DND-41 (cell line): ENCODE data around the gene CCDC24.

Experiments
- ATAC-seq: fragments of 200-7000 bp; cut with Tn5 transposase; 3 replicates; pipeline ENCODE4 v1.9.1; 2021; ENCODE audit warnings: low read depth; ENCODE audit not compliant: insufficient read depth
- DNase-seq: peaks from one replicate; pipeline ENCODE4 v3.0.0-alpha.2; 2020
- H2AFZ ChIP-seq: 2 replicates; pipeline ENCODE4 v1.6.0; 2012; ENCODE audit warnings: low read depth, low read length
- H3K27ac ChIP-seq: 2 replicates; pipeline ENCODE4 v1.5.1; 2012; ENCODE audit warnings: low read length, inconsistent platforms
- H3K27me3 ChIP-seq: fragments of 200-600 bp; sonication (generic); 2 replicates; pipeline ENCODE4 v1.6.0; 2012; ENCODE audit warnings: low read length, mild to moderate bottlenecking, inconsistent platforms; ENCODE audit not compliant: insufficient read depth, poor library complexity
- H3K36me3 ChIP-seq: 2 replicates; pipeline ENCODE4 v1.5.1; 2012; ENCODE audit warnings: low read length, inconsistent platforms; ENCODE audit not compliant: insufficient read depth
- H3K4me1 ChIP-seq: 2 replicates; pipeline ENCODE4 v1.5.1; 2012; ENCODE audit warnings: mild to moderate bottlenecking, low read length; ENCODE audit not compliant: insufficient read depth
- H3K4me2 ChIP-seq: 2 replicates; pipeline ENCODE4 v1.6.0; 2012; ENCODE audit warnings: mild to moderate bottlenecking, moderate library complexity, low read length, inconsistent platforms; ENCODE audit not compliant: insufficient read depth
- H3K4me3 ChIP-seq, 2 experiments: fragments of 200-600 bp in 1 of 2; shearing (Covaris generic) in 1 of 2; 2 replicates each; pipeline ENCODE4 v1.5.1; 2012 to 2016; ENCODE audit warnings: inconsistent platforms in 2 of 2, low read length in 2 of 2, mild to moderate bottlenecking in 2 of 2, low read depth in 1 of 2, moderate library complexity in 1 of 2
- H3K79me2 ChIP-seq: 2 replicates; pipeline ENCODE4 v1.6.0; 2012; ENCODE audit warnings: low read length, inconsistent platforms; ENCODE audit not compliant: insufficient read depth
- H3K9ac ChIP-seq: 2 replicates; pipeline ENCODE4 v1.6.0; 2012; ENCODE audit warnings: low read depth, mild to moderate bottlenecking, inconsistent platforms, low read length, moderate library complexity
- H3K9me3 ChIP-seq: 2 replicates; pipeline ENCODE4 v1.5.1; 2012; ENCODE audit warnings: low read length, moderate library complexity, mild to moderate bottlenecking, inconsistent platforms; ENCODE audit not compliant: insufficient read depth, severe bottlenecking
- H4K20me1 ChIP-seq: 2 replicates; pipeline ENCODE4 v1.6.0; 2012; ENCODE audit warnings: low read length; ENCODE audit not compliant: insufficient read depth
- CTCF ChIP-seq: IDR thresholded peaks from 2 replicates; pipeline ENCODE4 v1.5.1; 2012; ENCODE audit warnings: borderline replicate concordance, low read length, moderate library complexity, mild to moderate bottlenecking; ENCODE audit not compliant: poor library complexity, severe bottlenecking; ENCODE audit errors: extremely low read depth
- EZH2 ChIP-seq: IDR thresholded peaks from 3 replicates; pipeline ENCODE4 v1.6.1; 2012; ENCODE audit warnings: borderline replicate concordance, low read depth, mild to moderate bottlenecking, moderate library complexity, low read length, inconsistent platforms; ENCODE audit not compliant: severe bottlenecking

The CCDC24 gene

GRCh38 chr1:44031252-44032169, 40.1 kb downstream of the CCDC24 start, which contains the start of gene SLC6A9:
Gene SLC6A9, minus strand, starts transcription at chr1:44031462. Its CDS starts 7,185 bp downstream, at chr1:44024277.
- Histone ChIP-seq H3K4me2 (peak within 1 kb of the TSS; percentile 78), H3K4me1 (peaks cover 29% of the 10 kb centered on the region), H3K9ac (peak within 1 kb of the TSS; percentile 70), H3K79me2 (no peaks in the 10 kb centered on the region), H3K27me3 (peaks cover 18% of the 10 kb centered on the region), H4K20me1 (no peaks in the 10 kb centered on the region; the same call in 1 of the 2 replicates), H3K9me3 (no peaks in the 10 kb centered on the region), H2AFZ (peak within 1 kb of the TSS; percentile 98), H3K4me3 (peak within 1 kb of the TSS; percentile 69 to 70; a peak in 3 of 4 replicates), H3K27ac (peak within 1 kb of the TSS; percentile 46), H3K36me3 (no peaks in the 10 kb centered on the region)
- TF ChIP-seq CTCF = no peak
- peak; percentile 58 for TF ChIP-seq EZH2
- ATAC-seq (peak; percentile 30), DNase-seq (peak; percentile 61)

GRCh38 chr1:44032170-44032790, 40.9 kb downstream of the CCDC24 start:
- no peaks in the 10 kb centered on the region; the same call in 1 of the 2 replicates for H4K20me1 ChIP-seq
- no peak for ATAC-seq
- H3K79me2 ChIP-seq = no peaks in the 10 kb centered on the region
- H3K27me3 ChIP-seq = peaks cover 18% of the 10 kb centered on the region
- H3K4me3 ChIP-seq = no peak overlapping the region
- H3K36me3 ChIP-seq = no peaks in the 10 kb centered on the region
- no peak for DNase-seq
- H3K4me1 ChIP-seq = peaks cover 29% of the 10 kb centered on the region
- H3K9me3 ChIP-seq = no peaks in the 10 kb centered on the region
- no peak for TF ChIP-seq EZH2
- TF ChIP-seq CTCF = no peak
- H2AFZ ChIP-seq = no peak overlapping the region
- H3K27ac ChIP-seq = no peak overlapping the region
- H3K9ac ChIP-seq = no peak overlapping the region
- no peak overlapping the region for H3K4me2 ChIP-seq

GRCh38 chr1:44033041-44033575, 41.7 kb downstream of the CCDC24 start:
- no peak overlapping the region for H3K27ac ChIP-seq
- H3K79me2 ChIP-seq = no peaks in the 10 kb centered on the region
- H3K27me3 ChIP-seq = peaks cover 18% of the 10 kb centered on the region
- peaks cover 29% of the 10 kb centered on the region for H3K4me1 ChIP-seq
- no peak overlapping the region for H2AFZ ChIP-seq
- H3K36me3 ChIP-seq = no peaks in the 10 kb centered on the region
- no peak for DNase-seq
- no peaks in the 10 kb centered on the region; the same call in 1 of the 2 replicates for H4K20me1 ChIP-seq
- no peak overlapping the region for H3K4me2 ChIP-seq
- TF ChIP-seq CTCF (no peak), EZH2 (no peak)
- no peak overlapping the region for H3K4me3 ChIP-seq
- no peak for ATAC-seq
- no peaks in the 10 kb centered on the region for H3K9me3 ChIP-seq
- H3K9ac ChIP-seq = no peak overlapping the region
